ENCODE results near the gene FGFBP1. TPM values are rescaled to one million over a fixed set of nuclear protein-coding genes. Genes with fewer than 3 reads are reported as not detected.

The FGFBP1 gene
- total and polyA plus RNA-seq, 2 of the 4 experiments (the other 2 are of a cell fraction): under 0.01 TPM; not detected in 1

GRCh38 chr4:15894393-15894792, 44.1 kb downstream of the FGFBP1 start:
- no TSS peak for BruUV-seq (replicated peaks)
- TF ChIP-seq MAZ (IDR thresholded peaks at IDR 0.05; ENCODE audit: borderline replicate concordance, low read depth, low read length) (no peak), NFE2L2 (IDR thresholded peaks at IDR 0.05; ENCODE audit: low read depth, low read length) (no peak), RAD21 (IDR thresholded peaks at IDR 0.05; ENCODE audit: low read length) (no peak), MAFK (IDR thresholded peaks at IDR 0.05; ENCODE audit: low read depth, low read length) (no peak), BHLHE40 (IDR thresholded peaks at IDR 0.05; ENCODE audit: low read depth, low read length) (no peak), RCOR1 (IDR thresholded peaks at IDR 0.05; ENCODE audit: insufficient replicate concordance, low read length) (no peak), CHD1 (IDR thresholded peaks at IDR 0.05; ENCODE audit: low read depth, low read length) (no peak), RFX5 (IDR thresholded peaks at IDR 0.05; ENCODE audit: low read depth, low read length) (no peak), POLR2A (IDR thresholded peaks at IDR 0.05; ENCODE audit: low read depth, low read length) (no peak), CEBPB (IDR thresholded peaks at IDR 0.05; ENCODE audit: low read depth, low read length) (no peak), USF2 (IDR thresholded peaks at IDR 0.05; ENCODE audit: low read depth, low read length) (no peak), FOS (IDR thresholded peaks at IDR 0.05; ENCODE audit: low read depth, low read length) (no peak), MXI1 (IDR thresholded peaks at IDR 0.05; ENCODE audit: borderline replicate concordance, low read depth, low read length) (no peak), CTCF (conservative IDR thresholded peaks at IDR 0.05; ENCODE audit: low read depth, low read length) (no peak), SMC3 (IDR thresholded peaks at IDR 0.05; ENCODE audit: low read depth, low read length) (no peak)
- TF ChIP-seq, protein P1, sequence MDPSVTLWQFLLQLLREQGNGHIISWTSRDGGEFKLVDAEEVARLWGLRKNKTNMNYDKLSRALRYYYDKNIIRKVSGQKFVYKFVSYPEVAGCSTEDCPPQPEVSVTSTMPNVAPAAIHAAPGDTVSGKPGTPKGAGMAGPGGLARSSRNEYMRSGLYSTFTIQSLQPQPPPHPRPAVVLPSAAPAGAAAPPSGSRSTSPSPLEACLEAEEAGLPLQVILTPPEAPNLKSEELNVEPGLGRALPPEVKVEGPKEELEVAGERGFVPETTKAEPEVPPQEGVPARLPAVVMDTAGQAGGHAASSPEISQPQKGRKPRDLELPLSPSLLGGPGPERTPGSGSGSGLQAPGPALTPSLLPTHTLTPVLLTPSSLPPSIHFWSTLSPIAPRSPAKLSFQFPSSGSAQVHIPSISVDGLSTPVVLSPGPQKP (IDR thresholded peaks at IDR 0.05; ENCODE audit: borderline replicate concordance, low read depth, low read length): no peak
- no peak for DNase-seq
- Histone ChIP-seq H3K4me2 (ENCODE audit: low read depth, low read length) (no peak overlapping the region), H3K27ac (ENCODE audit: insufficient read depth, low read length) (no peak overlapping the region), H4K20me1 (ENCODE audit: insufficient read depth, low read length) (no peaks in the 10 kb centered on the region), H3K14ac (replicated peaks; ENCODE audit: low read depth, low read length) (no peak overlapping the region), H3K9me3 (ENCODE audit: control insufficient read depth, insufficient read depth, low read length) (no peaks in the 10 kb centered on the region; the same call in 1 of the 2 replicates), H4K91ac (ENCODE audit: insufficient read depth, low read depth, low read length) (no peak overlapping the region), H2BK20ac (ENCODE audit: low read depth, low read length) (0 out of 2 replicates have a peak overlapping the region, but pooled peaks have one; percentile 16), H3K36me3 (ENCODE audit: control insufficient read depth, insufficient read depth, low read length) (no peaks in the 10 kb centered on the region), H4K5ac (ENCODE audit: low read depth, low read length) (no peak overlapping the region), H2AFZ (replicated peaks; ENCODE audit: low read length, poor library complexity) (no peak overlapping the region), H2BK15ac (ENCODE audit: low read depth, low read length) (0 out of 3 replicates have a peak overlapping the region, but pooled peaks have one; percentile 33), H3K9ac (ENCODE audit: low read depth, low read length) (no peak overlapping the region), H3K18ac (ENCODE audit: low read depth, low read length) (no peak overlapping the region; the same call in 1 of the 2 replicates), H3K23ac (ENCODE audit: low read depth, low read length) (no peak overlapping the region), H2AK9ac (replicated peaks; ENCODE audit: low read depth, low read length, poor library complexity) (no peak overlapping the region), H2BK120ac (ENCODE audit: low read depth, low read length) (no peak overlapping the region), H3K56ac (ENCODE audit: extremely low read depth, insufficient read depth, low read length) (no peak overlapping the region), H3K4ac (ENCODE audit: low read depth, low read length) (peak overlapping the region; percentile 6; the same call in 1 of the 2 replicates), H2AK5ac (ENCODE audit: low read depth, low read length) (peak overlapping the region; percentile 29; the same call in 1 of the 2 replicates), H3K79me1 (ENCODE audit: low read depth in 1 of 2, low read length in 2 of 2) (no peaks in the 10 kb centered on the region), H3K4me1 (ENCODE audit: control insufficient read depth, insufficient read depth, low read length) (peaks cover 5% of the 10 kb centered on the region; the same call in 1 of the 2 replicates), H2BK5ac (ENCODE audit: low read depth, low read length, poor library complexity, severe bottlenecking) (no peak overlapping the region), H4K8ac (ENCODE audit: low read depth in 2 of 2, low read length in 2 of 2) (0 out of 4 replicates have a peak overlapping the region, but pooled peaks of 1 of the 2 experiments have one; percentile 20), H3K27me3 (ENCODE audit: control insufficient read depth, insufficient read depth, low read length) (peaks cover 49% of the 10 kb centered on the region), H3K4me3 (ENCODE audit: insufficient read depth, low read depth, low read length) (no peak overlapping the region), H3K9me1 (ENCODE audit: insufficient read depth, low read length) (peaks cover 3% of the 10 kb centered on the region; the same call in 1 of the 2 replicates)
- intact Hi-C loops (cut with micrococcal nuclease) (loop anchor here (2.0 kb wide), 2 partner anchors 18 to 26 kb away; no protein-coding TSS in a partner anchor), dilution Hi-C loops (cut with HindIII; ENCODE audit: low sequenced_read_pairs, unreplicated experiment) (no loop called here), in situ Hi-C loops (cut with MboI; ENCODE audit: low sequenced_read_pairs) (no loop called here)
- ChIA-PET POLR2A (ENCODE audit: unreplicated experiment) (no interaction called here), CTCF (interaction anchor here (0.6 to 0.7 kb wide), 3 partner anchors 11 to 57 kb away, joined by 3 to 5 read pairs (median 3); no protein-coding TSS in a partner anchor)
- ATAC-seq (ENCODE audit: low read depth): peak; percentile 35
- no CpG with 5 or more reads among the region's 1 CpG for WGBS, 2 experiments (ENCODE audit: extremely low coverage in 2 of 2, insufficient read length in 1 of 2)

All from IMR-90 (cell line).